ENCODE results near the gene ZNF563. TPM values are rescaled to one million over a fixed set of nuclear protein-coding genes. Genes with fewer than 3 reads are reported as not detected.

The ZNF563 gene
- total RNA-seq, 1 experiment from 2014 or later = 1.9 TPM

GRCh38 chr19:12293777-12294248 lies 39.6 kb downstream of the ZNF563 start:
- H4K8ac ChIP-seq (replicated peaks; ENCODE audit: insufficient read length, low read depth, low read length) = no peak overlapping the region

More at GRCh38 chr19:12293777-12294248, 39.6 kb downstream of the ZNF563 start:
- no peaks in the 10 kb centered on the region for H3K9me3 ChIP-seq (ENCODE audit: control insufficient read depth, low read depth, low read length)
- no peak for TF ChIP-seq CTCF (conservative IDR thresholded peaks at IDR 0.05)
- H3K23me2 ChIP-seq (ENCODE audit: insufficient read length, low read depth, low read length, poor library complexity, severe bottlenecking) = peaks cover 10% of the 10 kb centered on the region
- no peak overlapping the region for H4K5ac ChIP-seq (ENCODE audit: insufficient read length, low read depth, low read length)
- H3K9me3 Mint-ChIP-seq = peaks cover 13 to 18% of the 10 kb centered on the region in 2 experiments
- H3K56ac ChIP-seq (ENCODE audit: insufficient read length, low read depth, low read length) = no peak overlapping the region
- no peaks in the 10 kb centered on the region for H3K27me3 ChIP-seq (ENCODE audit: insufficient read depth, low read length)
- H3K4me1 ChIP-seq (ENCODE audit: insufficient read depth, low read length) = no peaks in the 10 kb centered on the region
- H2AK5ac ChIP-seq (ENCODE audit: insufficient read length, low read length) = no peak overlapping the region
- no peak overlapping the region for H2BK5ac ChIP-seq (ENCODE audit: insufficient read length, low read length)
- H3K4me2 ChIP-seq (ENCODE audit: insufficient read depth, insufficient read length, low read length) = peak overlapping the region; percentile 43
- no peaks in the 10 kb centered on the region for H4K20me1 ChIP-seq (ENCODE audit: control insufficient read depth, insufficient read depth, insufficient read length)
- H2AFZ ChIP-seq (ENCODE audit: low read length) = no peak overlapping the region
- no peaks in the 10 kb centered on the region for H3K27me3 Mint-ChIP-seq (ENCODE audit: low read depth)
- H2BK15ac ChIP-seq (ENCODE audit: low read depth, low read length) = no peak overlapping the region
- no peak overlapping the region for H3K27ac ChIP-seq (ENCODE audit: insufficient read length, low read depth, low read length)
- no peaks in the 10 kb centered on the region for H3K79me1 ChIP-seq (ENCODE audit: insufficient read depth, low read depth, low read length, poor library complexity, severe bottlenecking)
- WGBS (ENCODE audit: extremely low coverage, insufficient read length, low lambda C conversion rate) = no CpG with 5 or more reads among the region's 18 CpGs
- no peak overlapping the region for H3T11ph ChIP-seq (ENCODE audit: low read length)
- H3K23ac ChIP-seq (ENCODE audit: insufficient read length, low read depth, low read length) = no peak overlapping the region
- H3K4me3 Mint-ChIP-seq = peak overlapping the region; percentile 92 to 99
- peaks cover 11 to 13% (median 12%) of the 10 kb centered on the region in 3 experiments for H3K36me3 Mint-ChIP-seq (ENCODE audit: insufficient read depth in 1 of 3, low read depth in 3 of 3)
- H3K9ac ChIP-seq (ENCODE audit: extremely low read depth, insufficient read length, low read length) = peak overlapping the region; percentile 89
- no peak overlapping the region for H4K91ac ChIP-seq (ENCODE audit: insufficient read length, low read depth, low read length)
- no peak overlapping the region for H2BK20ac ChIP-seq (ENCODE audit: low read depth, low read length, poor library complexity, severe bottlenecking)
- DNase-seq = peak; percentile 74
- no peaks in the 10 kb centered on the region; the same call in 1 of the 2 replicates for H3K79me2 ChIP-seq (ENCODE audit: insufficient read depth, low read length)
- H2BK12ac ChIP-seq (ENCODE audit: insufficient read length, low read depth, low read length) = no peak overlapping the region
- H3K4me1 Mint-ChIP-seq = peaks cover 9 to 16% of the 10 kb centered on the region in 2 experiments
- peak overlapping the region; percentile 92 to 97 (median 93); a peak in 6 of 7 replicates for H3K27ac Mint-ChIP-seq
- no peak overlapping the region for H2BK120ac ChIP-seq (ENCODE audit: low read depth, low read length, poor library complexity, severe bottlenecking)
- no peak overlapping the region for H3K18ac ChIP-seq (ENCODE audit: insufficient read length, low read depth, low read length)
- peak overlapping the region; percentile 76 for H3K14ac ChIP-seq (ENCODE audit: insufficient read depth, low read length)
- no peak overlapping the region for H3K4ac ChIP-seq (ENCODE audit: low read depth, low read length)
